Measurements from ENCODE around the gene SPINT3.

SPINT3 gene

DNA sequence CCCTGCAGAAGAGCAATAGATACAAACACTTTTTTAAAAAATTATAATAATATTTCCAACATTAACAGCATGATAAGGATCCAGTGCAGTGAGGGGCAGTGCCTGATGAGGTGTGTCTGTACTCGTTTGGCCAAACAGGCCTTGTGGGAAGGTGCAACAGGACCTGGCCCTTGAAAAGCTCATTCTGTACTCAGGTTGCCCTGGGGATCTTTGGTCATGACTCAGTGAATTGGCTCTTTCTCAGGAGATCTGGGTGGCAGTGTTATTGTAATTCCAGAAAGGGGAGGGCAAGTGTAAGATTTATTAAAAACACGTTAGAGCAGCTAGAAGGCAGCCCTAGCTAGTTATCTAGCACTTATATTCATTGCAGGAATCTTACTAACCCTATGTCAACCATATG lies 2.9 kb upstream of the SPINT3 start:
- TF ChIP-seq REST (IDR thresholded peaks at IDR 0.05; ENCODE audit: insufficient replicate concordance, low read depth): no peak
- no peak for TF ChIP-seq CTCF (IDR thresholded peaks at IDR 0.05; ENCODE audit: insufficient read depth, low read length)
- no peak overlapping the region for H3K4me3 ChIP-seq (replicated peaks; ENCODE audit: insufficient read depth, low read length)
- H3K27ac ChIP-seq (replicated peaks): no peak overlapping the region
- DNase-seq (ENCODE audit: low read depth in 1 of 2, low spot score in 1 of 2): no peak
- H3K27me3 ChIP-seq (ENCODE audit: insufficient read depth, poor library complexity, severe bottlenecking): no peaks in the 10 kb centered on the region

- DNase-seq (ENCODE audit: low read depth in 1 of 2, low spot score in 1 of 2): no peak
- Histone ChIP-seq H3K4me3 (replicated peaks; ENCODE audit: insufficient read depth, low read length) (no peak overlapping the region), H3K27ac (replicated peaks) (no peak overlapping the region), H3K27me3 (ENCODE audit: insufficient read depth, poor library complexity, severe bottlenecking) (no peaks in the 10 kb centered on the region)
- TF ChIP-seq POLR2AphosphoS5 (IDR thresholded peaks at IDR 0.05; ENCODE audit: low read depth) (no peak), SPI1 (IDR thresholded peaks at IDR 0.05; ENCODE audit: borderline replicate concordance, low read depth) (no peak), REST (IDR thresholded peaks at IDR 0.05; ENCODE audit: insufficient replicate concordance, low read depth) (no peak), CTCF (IDR thresholded peaks at IDR 0.05; ENCODE audit: insufficient read depth, low read length) (no peak), GABPA (IDR thresholded peaks at IDR 0.05; ENCODE audit: low read depth) (no peak)
Observed at GRCh38 chr20:45510242-45510862, 5.1 kb downstream of the SPINT3 start.

- no peak for DNase-seq (ENCODE audit: low read depth in 1 of 2, low spot score in 1 of 2)
- Histone ChIP-seq H3K27me3 (ENCODE audit: insufficient read depth, poor library complexity, severe bottlenecking) (no peaks in the 10 kb centered on the region), H3K27ac (replicated peaks) (no peak overlapping the region), H3K4me3 (replicated peaks; ENCODE audit: insufficient read depth, low read length) (no peak overlapping the region)
- TF ChIP-seq SPI1 (IDR thresholded peaks at IDR 0.05; ENCODE audit: borderline replicate concordance, low read depth) (no peak), POLR2AphosphoS5 (IDR thresholded peaks at IDR 0.05; ENCODE audit: low read depth) (no peak), REST (IDR thresholded peaks at IDR 0.05; ENCODE audit: insufficient replicate concordance, low read depth) (no peak), CTCF (IDR thresholded peaks at IDR 0.05; ENCODE audit: insufficient read depth, low read length) (no peak), GABPA (IDR thresholded peaks at IDR 0.05; ENCODE audit: low read depth) (no peak)
Observed at GRCh38 chr20:45509091-45509490, 6.3 kb downstream of the SPINT3 start.
